ENCODE results near the gene PBX4.

PBX4 gene

DNA sequence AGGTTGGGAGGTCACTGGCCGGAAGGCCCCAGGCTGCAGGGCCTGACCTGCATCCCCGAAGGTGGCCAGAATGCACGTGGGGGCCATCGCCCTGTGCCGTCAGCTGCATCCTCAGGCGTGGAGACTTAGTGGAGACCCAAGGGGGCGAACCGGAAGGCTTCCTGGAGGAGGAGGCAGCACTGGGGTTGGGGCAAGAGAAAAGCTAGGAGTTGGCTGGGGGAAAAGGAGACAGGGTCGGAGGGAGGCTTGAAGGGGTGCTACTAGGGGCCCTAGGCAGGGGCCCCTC lies 91.2 kb downstream of the PBX4 start:
- TF ChIP-seq POU2F2 (IDR thresholded peaks at IDR 0.05; ENCODE audit: low read depth, low read length): no peak
- no peak for TF ChIP-seq PAX5 (IDR thresholded peaks at IDR 0.05; ENCODE audit: insufficient read depth, low read length, severe bottlenecking)
- no peak for TF ChIP-seq POLR2AphosphoS5 (IDR thresholded peaks at IDR 0.05; ENCODE audit: low read depth, low read length)
- no peak for TF ChIP-seq SPI1 (IDR thresholded peaks at IDR 0.05; ENCODE audit: low read depth, low read length)
- no peak for TF ChIP-seq TAF1 (IDR thresholded peaks at IDR 0.05; ENCODE audit: low read depth, low read length)
- no peak for TF ChIP-seq POLR2A (IDR thresholded peaks at IDR 0.05; ENCODE audit: low read depth, low read length)
- no peak for FAIRE-seq
- DNase-seq (ENCODE audit: insufficient read length, low spot score): no peak

DNA sequence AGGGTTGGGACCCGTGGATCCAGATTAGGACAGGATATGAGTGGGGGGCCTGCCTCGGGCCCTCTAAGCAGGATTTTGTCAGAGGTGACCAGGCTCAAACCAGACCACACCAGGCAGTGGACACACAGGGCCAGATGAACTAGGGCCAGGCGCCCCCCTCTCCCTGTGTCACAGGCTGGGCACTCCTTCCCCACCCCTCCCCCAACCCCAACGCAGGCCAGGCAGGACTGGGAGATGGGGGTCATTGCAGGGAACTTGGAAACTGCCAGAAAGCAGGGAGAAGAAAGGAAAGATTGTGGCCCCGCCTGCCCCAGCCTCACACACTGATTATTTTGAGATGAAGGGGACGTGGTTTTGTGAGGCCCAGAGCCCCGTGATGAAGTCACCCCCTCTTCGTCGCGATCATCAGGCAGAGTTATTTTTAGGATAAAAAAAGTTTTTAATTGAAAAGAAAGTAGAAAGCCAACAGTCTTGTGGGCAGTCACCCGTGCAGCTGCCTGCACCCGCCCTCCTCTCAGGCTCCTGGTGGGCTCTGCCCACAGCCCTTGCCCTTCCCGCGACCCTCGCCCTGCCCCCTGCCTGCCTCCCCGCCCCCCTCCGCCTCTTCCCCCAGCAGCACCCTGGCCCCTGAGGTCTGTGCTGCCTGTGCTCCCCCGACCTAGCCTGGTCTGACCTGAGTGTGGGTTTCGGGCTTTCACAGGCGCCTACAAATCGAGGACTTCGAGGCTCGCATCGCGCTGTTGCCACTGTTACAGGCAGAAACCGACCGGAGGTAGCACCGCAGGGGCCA lies 91.7 kb downstream of the PBX4 start:
- FAIRE-seq: no peak
- DNase-seq (ENCODE audit: insufficient read length, low spot score): no peak
- TF ChIP-seq SPI1 (IDR thresholded peaks at IDR 0.05; ENCODE audit: low read depth, low read length): no peak
- no peak for TF ChIP-seq PAX5 (IDR thresholded peaks at IDR 0.05; ENCODE audit: insufficient read depth, low read length, severe bottlenecking)
- no peak for TF ChIP-seq POLR2A (IDR thresholded peaks at IDR 0.05; ENCODE audit: low read depth, low read length)
- no peak for TF ChIP-seq TAF1 (IDR thresholded peaks at IDR 0.05; ENCODE audit: low read depth, low read length)
- no peak for TF ChIP-seq POLR2AphosphoS5 (IDR thresholded peaks at IDR 0.05; ENCODE audit: low read depth, low read length)
- no peak for TF ChIP-seq POU2F2 (IDR thresholded peaks at IDR 0.05; ENCODE audit: low read depth, low read length)

DNA sequence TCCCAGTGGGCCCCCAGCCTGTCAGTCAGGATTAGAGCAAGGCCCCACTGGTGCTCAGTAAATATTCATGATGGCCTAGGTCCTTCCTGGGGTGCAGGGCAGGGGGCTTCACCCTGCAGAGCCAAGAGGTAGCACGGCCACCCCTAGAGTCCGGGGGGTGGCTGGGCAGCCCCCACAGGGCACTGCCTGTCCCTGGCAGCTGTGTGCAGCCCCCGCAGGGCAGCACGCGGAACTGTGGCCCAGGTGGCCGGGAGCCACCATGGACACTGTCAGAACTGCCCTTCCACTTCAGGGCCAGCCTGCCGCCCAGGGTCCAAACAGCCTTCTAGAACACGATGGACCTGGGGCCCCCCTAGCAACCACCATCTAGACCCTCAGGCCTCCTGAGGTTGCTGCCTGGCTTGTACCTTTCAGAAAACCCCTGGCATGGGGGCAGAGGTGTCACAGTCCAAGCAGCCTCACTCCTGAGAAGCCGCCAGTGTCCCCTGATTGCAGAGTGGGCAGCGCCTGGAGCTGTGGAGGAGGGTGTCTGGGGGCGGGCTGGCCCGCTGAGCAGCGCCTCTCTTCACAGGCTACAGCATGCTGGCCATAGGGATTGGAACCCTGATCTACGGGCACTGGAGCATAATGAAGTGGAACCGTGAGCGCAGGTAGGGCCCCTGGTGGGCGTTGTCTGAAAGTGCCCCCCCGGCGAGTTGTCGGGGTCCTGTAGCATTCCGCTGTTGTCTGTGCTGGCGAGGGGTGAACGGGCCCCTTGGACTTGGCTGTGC lies 92.7 kb downstream of the PBX4 start:
- DNase-seq (ENCODE audit: insufficient read length, low spot score): no peak
- no peak for FAIRE-seq
- 0 out of 2 replicates have a peak, but pooled peaks have one; percentile 6 for TF ChIP-seq POLR2A (IDR thresholded peaks at IDR 0.05; ENCODE audit: low read depth, low read length)
- no peak for TF ChIP-seq POU2F2 (IDR thresholded peaks at IDR 0.05; ENCODE audit: low read depth, low read length)
- no peak for TF ChIP-seq POLR2AphosphoS5 (IDR thresholded peaks at IDR 0.05; ENCODE audit: low read depth, low read length)

DNA sequence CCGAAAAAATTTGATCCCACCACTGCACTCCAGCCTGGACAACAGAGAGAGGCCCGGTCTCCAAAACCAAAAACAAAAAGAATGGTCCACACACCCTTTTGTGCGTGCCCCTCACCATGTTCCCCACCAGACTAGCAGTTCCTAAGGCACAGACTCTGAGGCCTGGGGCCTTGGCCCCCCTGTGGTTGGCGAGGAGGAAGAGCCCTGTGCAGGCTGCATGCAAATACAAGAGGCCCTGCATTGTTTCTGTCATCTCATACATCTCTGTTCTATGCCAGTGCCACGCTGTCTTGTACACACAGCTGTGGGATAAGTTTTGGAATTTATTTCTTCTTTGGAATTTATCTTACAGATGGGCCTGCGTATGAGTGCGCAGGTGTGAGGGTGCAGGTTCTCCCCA lies 94.4 kb downstream of the PBX4 start:
- DNase-seq (ENCODE audit: insufficient read length, low spot score): no peak
- TF ChIP-seq POLR2AphosphoS5 (IDR thresholded peaks at IDR 0.05; ENCODE audit: low read depth, low read length): no peak
- TF ChIP-seq SPI1 (IDR thresholded peaks at IDR 0.05; ENCODE audit: low read depth, low read length): 0 out of 2 replicates have a peak, but pooled peaks have one; percentile 24
- no peak for TF ChIP-seq PAX5 (IDR thresholded peaks at IDR 0.05; ENCODE audit: insufficient read depth, low read length, severe bottlenecking)
- TF ChIP-seq POLR2A (IDR thresholded peaks at IDR 0.05; ENCODE audit: low read depth, low read length): no peak
- TF ChIP-seq TAF1 (IDR thresholded peaks at IDR 0.05; ENCODE audit: low read depth, low read length): no peak
- TF ChIP-seq POU2F2 (IDR thresholded peaks at IDR 0.05; ENCODE audit: low read depth, low read length): peak; percentile 80; the same call in 1 of the 2 replicates
- FAIRE-seq: no peak

DNA sequence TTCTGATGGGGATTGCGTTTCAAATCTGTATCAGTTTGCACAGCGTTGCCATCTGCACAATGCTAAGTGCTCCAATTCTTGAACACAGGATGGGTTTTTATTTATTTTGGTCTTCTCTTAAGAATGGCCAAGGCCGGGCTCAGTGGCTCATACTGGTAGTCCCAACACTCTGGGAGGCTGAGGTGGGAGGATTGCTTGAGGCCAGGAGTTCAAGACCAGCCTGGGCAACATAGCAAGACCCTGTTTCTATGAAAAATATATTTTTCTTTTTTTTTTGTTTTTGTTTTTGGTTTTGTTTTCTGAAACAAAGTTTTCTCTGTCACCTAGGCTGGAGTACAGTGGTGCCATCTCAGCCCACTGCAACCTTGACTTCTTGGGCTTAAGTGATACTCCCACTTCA lies 95.3 kb downstream of the PBX4 start:
- FAIRE-seq: no peak
- TF ChIP-seq SPI1 (IDR thresholded peaks at IDR 0.05; ENCODE audit: low read depth, low read length): no peak
- no peak for TF ChIP-seq PAX5 (IDR thresholded peaks at IDR 0.05; ENCODE audit: insufficient read depth, low read length, severe bottlenecking)
- no peak for TF ChIP-seq POU2F2 (IDR thresholded peaks at IDR 0.05; ENCODE audit: low read depth, low read length)
- TF ChIP-seq TAF1 (IDR thresholded peaks at IDR 0.05; ENCODE audit: low read depth, low read length): no peak
- DNase-seq (ENCODE audit: insufficient read length, low spot score): no peak

DNA sequence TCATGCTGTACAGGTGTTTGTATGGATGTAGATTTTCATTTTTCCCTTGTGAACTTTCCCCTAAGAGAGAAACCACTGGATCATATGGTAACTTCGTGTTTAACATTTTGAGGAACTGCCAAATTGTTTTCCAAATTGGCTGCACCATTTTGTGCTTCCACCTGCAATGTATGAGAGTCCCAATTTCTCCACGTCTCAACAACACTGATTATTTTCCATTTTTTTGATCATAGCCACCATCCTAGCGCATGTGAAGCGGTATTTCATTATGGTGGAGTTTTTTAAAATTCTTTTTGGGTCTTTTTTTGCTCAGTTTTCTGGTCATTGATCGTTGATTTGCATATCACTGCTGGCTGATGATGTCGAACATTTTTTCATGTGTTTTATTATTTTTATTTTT lies 97.5 kb downstream of the PBX4 start:
- FAIRE-seq (no peak), DNase-seq (ENCODE audit: insufficient read length, low spot score) (no peak)
- TF ChIP-seq POU2F2 (IDR thresholded peaks at IDR 0.05; ENCODE audit: low read depth, low read length) (no peak), SPI1 (IDR thresholded peaks at IDR 0.05; ENCODE audit: low read depth, low read length) (no peak), PAX5 (IDR thresholded peaks at IDR 0.05; ENCODE audit: insufficient read depth, low read length, severe bottlenecking) (no peak), POLR2A (IDR thresholded peaks at IDR 0.05; ENCODE audit: low read depth, low read length) (no peak), POLR2AphosphoS5 (IDR thresholded peaks at IDR 0.05; ENCODE audit: low read depth, low read length) (no peak)

DNA sequence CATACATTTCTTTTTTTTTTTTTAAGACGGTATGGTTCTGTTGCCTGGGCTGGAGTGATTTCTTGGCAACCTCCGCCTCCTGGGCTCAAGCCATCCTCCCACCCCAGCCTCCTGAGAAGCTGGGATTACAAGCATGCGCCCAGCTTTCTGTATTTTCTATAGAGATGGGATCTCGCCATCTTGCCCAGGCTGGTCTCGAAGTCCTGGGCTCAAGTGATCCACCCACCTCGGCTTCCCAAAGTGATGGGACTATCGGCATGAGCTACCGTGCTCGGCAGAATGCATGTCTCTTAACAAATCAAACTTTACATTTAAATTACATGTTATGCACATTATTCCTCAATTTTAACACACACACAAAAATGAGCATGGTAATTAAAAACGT lies 101.3 kb downstream of the PBX4 start:
- no peak for TF ChIP-seq POU2F2 (IDR thresholded peaks at IDR 0.05; ENCODE audit: low read depth, low read length)
- no peak for TF ChIP-seq TAF1 (IDR thresholded peaks at IDR 0.05; ENCODE audit: low read depth, low read length)
- TF ChIP-seq POLR2AphosphoS5 (IDR thresholded peaks at IDR 0.05; ENCODE audit: low read depth, low read length): no peak
- TF ChIP-seq PAX5 (IDR thresholded peaks at IDR 0.05; ENCODE audit: insufficient read depth, low read length, severe bottlenecking): no peak
- TF ChIP-seq POLR2A (IDR thresholded peaks at IDR 0.05; ENCODE audit: low read depth, low read length): no peak
- TF ChIP-seq SPI1 (IDR thresholded peaks at IDR 0.05; ENCODE audit: low read depth, low read length): no peak
- DNase-seq (ENCODE audit: insufficient read length, low spot score) (no peak), FAIRE-seq (no peak)

DNA sequence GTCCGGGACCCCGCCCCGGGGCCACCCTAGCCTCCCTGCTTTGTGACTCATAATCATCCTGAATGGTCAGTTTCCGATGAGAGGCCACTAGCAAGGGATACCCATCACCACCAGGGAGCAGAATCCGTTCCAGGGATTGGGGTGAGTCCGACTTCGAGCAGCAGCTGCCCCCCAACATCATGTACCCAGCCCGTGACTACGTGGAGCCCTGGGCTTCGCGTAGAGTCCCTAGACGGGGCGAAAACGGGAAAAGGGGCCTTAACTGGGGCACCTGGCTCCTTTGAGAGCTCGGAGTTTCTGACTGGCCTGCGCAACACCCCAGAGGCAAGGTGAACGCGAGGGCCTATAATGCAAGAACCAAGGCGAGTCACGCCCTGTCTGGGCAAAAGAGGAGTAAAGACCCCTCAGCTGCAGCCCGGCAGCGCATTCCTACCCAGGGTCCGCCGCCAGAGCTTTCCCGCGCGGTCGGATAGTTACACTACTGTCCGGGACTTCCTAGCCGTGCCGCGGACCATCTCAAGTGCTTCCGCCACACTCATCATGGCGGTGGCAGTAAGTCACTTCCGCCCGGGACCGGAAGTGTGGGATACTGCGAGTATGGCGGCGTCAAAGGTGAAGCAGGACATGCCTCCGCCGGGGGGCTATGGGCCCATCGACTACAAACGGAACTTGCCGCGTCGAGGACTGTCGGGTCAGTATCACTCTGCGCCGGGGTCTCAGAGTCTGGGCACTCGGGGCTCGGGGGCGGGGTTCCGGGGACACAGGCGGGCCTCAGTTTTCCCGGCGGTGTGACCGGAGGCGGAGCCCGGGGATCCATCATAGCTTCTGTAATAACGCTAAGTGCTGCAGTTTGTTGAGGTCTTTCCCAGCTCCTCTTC lies 102.6 kb downstream of the PBX4 start, which contains the start of gene NDUFA13:
Gene NDUFA13 (plus strand): TSS at position 584 of the 878 bp plus-strand sequence. CDS start 14 bp downstream, at position 598.
- TF ChIP-seq SPI1 (IDR thresholded peaks at IDR 0.05; ENCODE audit: low read depth, low read length) (peak; percentile 64), POLR2A (IDR thresholded peaks at IDR 0.05; ENCODE audit: low read depth, low read length) (peak; percentile 87), TAF1 (IDR thresholded peaks at IDR 0.05; ENCODE audit: low read depth, low read length) (peak; percentile 92), PAX5 (IDR thresholded peaks at IDR 0.05; ENCODE audit: insufficient read depth, low read length, severe bottlenecking) (no peak), POLR2AphosphoS5 (IDR thresholded peaks at IDR 0.05; ENCODE audit: low read depth, low read length) (peak; percentile 97), POU2F2 (IDR thresholded peaks at IDR 0.05; ENCODE audit: low read depth, low read length) (peak; percentile 78; the same call in 1 of the 2 replicates)
- peak; percentile 99 for FAIRE-seq
- peak; percentile 92 for DNase-seq (ENCODE audit: insufficient read length, low spot score)
